Measurements from ENCODE around the gene CHRM1. TPM values are rescaled to one million over a fixed set of nuclear protein-coding genes. Genes with fewer than 3 reads are reported as not detected.
"Not testable (repeated sequence)": the region's sequence is repeated elsewhere in the genome, so short reads cannot be mapped to it uniquely, and the experiment has no call there.

Gene CHRM1
- total RNA-seq, 1 donor from 2014 or later = not detected

- H3K4me3 ChIP-seq (ENCODE audit: low read depth, low read length) = no peak overlapping the region
- no peak for DNase-seq (ENCODE audit: low read depth)
- no peak for TF ChIP-seq CTCF (conservative IDR thresholded peaks at IDR 0.05; ENCODE audit: low read depth, low read length)
These were observed 36.0 kb upstream of the CHRM1 start for GRCh38 chr11:62957147-62957546.

- TF ChIP-seq CTCF (conservative IDR thresholded peaks at IDR 0.05; ENCODE audit: low read depth, low read length) = no peak
- no peak for DNase-seq (ENCODE audit: low read depth)
- H3K4me3 ChIP-seq (ENCODE audit: low read depth, low read length) = no peak overlapping the region
These were observed 33.3 kb upstream of the CHRM1 start for GRCh38 chr11:62954478-62954877.

GRCh38 chr11:62953811-62954210 is 32.6 kb upstream of the CHRM1 start:
- TF ChIP-seq CTCF (conservative IDR thresholded peaks at IDR 0.05; ENCODE audit: low read depth, low read length) = no peak
- no peak for DNase-seq (ENCODE audit: low read depth)
- no peak overlapping the region for H3K4me3 ChIP-seq (ENCODE audit: low read depth, low read length)

GRCh38 chr11:62948765-62949320 is 27.7 kb upstream of the CHRM1 start:
- no peak overlapping the region for H3K4me3 ChIP-seq (ENCODE audit: low read depth, low read length)
- no peak for DNase-seq (ENCODE audit: low read depth)
- no peak for TF ChIP-seq CTCF (conservative IDR thresholded peaks at IDR 0.05; ENCODE audit: low read depth, low read length)

- DNase-seq (ENCODE audit: low read depth) = not testable (repeated sequence)
These were observed 24.4 kb upstream of the CHRM1 start for GRCh38 chr11:62945538-62945937.

GRCh38 chr11:62937528-62937927 is 16.4 kb upstream of the CHRM1 start:
- DNase-seq (ENCODE audit: low read depth); H3K4me3 ChIP-seq (ENCODE audit: low read depth, low read length): not testable (repeated sequence)

More at GRCh38 chr11:62945538-62945937, 24.4 kb upstream of the CHRM1 start:
- H3K4me3 ChIP-seq (ENCODE audit: low read depth, low read length) = not testable (repeated sequence)

- no peak for TF ChIP-seq CTCF (conservative IDR thresholded peaks at IDR 0.05; ENCODE audit: low read depth, low read length)
- H3K4me3 ChIP-seq (ENCODE audit: low read depth, low read length) = no peak overlapping the region
- DNase-seq (ENCODE audit: low read depth) = no peak
These were observed 13.3 kb upstream of the CHRM1 start for GRCh38 chr11:62934496-62934785.

GRCh38 chr11:62933750-62934495 is 12.8 kb upstream of the CHRM1 start:
- no peak for TF ChIP-seq CTCF (conservative IDR thresholded peaks at IDR 0.05; ENCODE audit: low read depth, low read length)

More at GRCh38 chr11:62933750-62934495, 12.8 kb upstream of the CHRM1 start:
- DNase-seq (ENCODE audit: low read depth) = no peak
- H3K4me3 ChIP-seq (ENCODE audit: low read depth, low read length) = no peak overlapping the region
